ENCODE data around the gene NDE1. TPM values are rescaled to one million over a fixed set of nuclear protein-coding genes. Genes with fewer than 3 reads are reported as not detected.

NDE1 gene
- total RNA-seq, 1 experiment from 2014 or later: 60.7 TPM

GRCh38 chr16:15616012-15616411 lies 34.0 kb upstream of the NDE1 start:
- no peak for TF ChIP-seq CTCF (IDR thresholded peaks at IDR 0.05; ENCODE audit: insufficient read depth in 1 of 2, low read depth in 1 of 2, low read length in 1 of 2, severe bottlenecking in 1 of 2, unreplicated experiment in 1 of 2)
- Histone ChIP-seq H3K4me1 (peaks cover 27% of the 10 kb centered on the region), H3K4me3 (ENCODE audit: low read depth, low read length) (no peak overlapping the region), H3K9me3 (peaks cover 4% of the 10 kb centered on the region; the same call in 1 of the 2 replicates), H3K27me3 (replicated peaks; ENCODE audit: control insufficient read depth, insufficient read depth, low read length) (no peaks in the 10 kb centered on the region), H3K36me3 (ENCODE audit: control insufficient read depth, insufficient read depth, low read length) (peaks cover 3% of the 10 kb centered on the region)
- Mint-ChIP-seq H3K9me3 (ENCODE audit: unreplicated experiment) (no peaks in the 10 kb centered on the region), H3K4me1 (ENCODE audit: low read depth, unreplicated experiment) (peaks cover 23% of the 10 kb centered on the region), H3K4me3 (ENCODE audit: unreplicated experiment) (peak overlapping the region; percentile 24), H3K27me3 (ENCODE audit: insufficient read depth, unreplicated experiment) (no peaks in the 10 kb centered on the region), H3K27ac (ENCODE audit: unreplicated experiment) (peak overlapping the region; percentile 87), H3K36me3 (ENCODE audit: insufficient read depth, unreplicated experiment) (peaks cover 14% of the 10 kb centered on the region)
- POLR2A ChIA-PET: interaction anchor here (0.6 kb wide), 1 partner anchor 27 kb away, joined by 3 read pairs; the partner anchor contains the start of gene MARF1
- CTCF ChIA-PET: no interaction called here
- intact Hi-C loops (cut with micrococcal nuclease; ENCODE audit: unreplicated experiment): no loop called here
- no peak for DNase-seq
- BruUV-seq (replicated peaks): no TSS peak

- H3K36me3 ChIP-seq (ENCODE audit: control insufficient read depth, insufficient read depth, low read length): peaks cover 3% of the 10 kb centered on the region
- no peak for DNase-seq
Measured at GRCh38 chr16:15616475-15617165, 33.4 kb upstream of the NDE1 start.

GRCh38 chr16:15617901-15618300 lies 32.1 kb upstream of the NDE1 start:
- ChIA-PET POLR2A (no interaction called here), CTCF (no interaction called here)
- no peak overlapping the region for H3K27ac Mint-ChIP-seq (ENCODE audit: unreplicated experiment)
- intact Hi-C loops (cut with micrococcal nuclease; ENCODE audit: unreplicated experiment): no loop called here
- Histone ChIP-seq H3K27me3 (replicated peaks; ENCODE audit: control insufficient read depth, insufficient read depth, low read length) (no peaks in the 10 kb centered on the region), H3K36me3 (ENCODE audit: control insufficient read depth, insufficient read depth, low read length) (peaks cover 2% of the 10 kb centered on the region), H3K4me3 (ENCODE audit: low read depth, low read length) (no peak overlapping the region), H3K4me1 (peaks cover 24% of the 10 kb centered on the region), H3K9me3 (peaks cover 4% of the 10 kb centered on the region; the same call in 1 of the 2 replicates)
- no peaks in the 10 kb centered on the region for H3K27me3 Mint-ChIP-seq (ENCODE audit: insufficient read depth, unreplicated experiment)
- no peaks in the 10 kb centered on the region for H3K9me3 Mint-ChIP-seq (ENCODE audit: unreplicated experiment)
- H3K36me3 Mint-ChIP-seq (ENCODE audit: insufficient read depth, unreplicated experiment): peaks cover 17% of the 10 kb centered on the region
- H3K4me1 Mint-ChIP-seq (ENCODE audit: low read depth, unreplicated experiment): peaks cover 23% of the 10 kb centered on the region
- BruUV-seq (replicated peaks): no TSS peak
- TF ChIP-seq CTCF (IDR thresholded peaks at IDR 0.05; ENCODE audit: insufficient read depth in 1 of 2, low read depth in 1 of 2, low read length in 1 of 2, severe bottlenecking in 1 of 2, unreplicated experiment in 1 of 2): no peak
- DNase-seq: no peak
- H3K4me3 Mint-ChIP-seq (ENCODE audit: unreplicated experiment): no peak overlapping the region

More at GRCh38 chr16:15616475-15617165, 33.4 kb upstream of the NDE1 start:
- Mint-ChIP-seq H3K4me1 (ENCODE audit: low read depth, unreplicated experiment) (peaks cover 23% of the 10 kb centered on the region), H3K4me3 (ENCODE audit: unreplicated experiment) (no peak overlapping the region), H3K36me3 (ENCODE audit: insufficient read depth, unreplicated experiment) (peaks cover 15% of the 10 kb centered on the region), H3K9me3 (ENCODE audit: unreplicated experiment) (no peaks in the 10 kb centered on the region), H3K27ac (ENCODE audit: unreplicated experiment) (no peak overlapping the region), H3K27me3 (ENCODE audit: insufficient read depth, unreplicated experiment) (no peaks in the 10 kb centered on the region)
- intact Hi-C loops (cut with micrococcal nuclease; ENCODE audit: unreplicated experiment): no loop called here
- Histone ChIP-seq H3K9me3 (peaks cover 4% of the 10 kb centered on the region; the same call in 1 of the 2 replicates), H3K27me3 (replicated peaks; ENCODE audit: control insufficient read depth, insufficient read depth, low read length) (no peaks in the 10 kb centered on the region), H3K4me1 (peaks cover 27% of the 10 kb centered on the region), H3K4me3 (ENCODE audit: low read depth, low read length) (no peak overlapping the region)
- ChIA-PET CTCF (no interaction called here), POLR2A (no interaction called here)
- no TSS peak for BruUV-seq (replicated peaks)
- TF ChIP-seq CTCF (IDR thresholded peaks at IDR 0.05; ENCODE audit: insufficient read depth in 1 of 2, low read depth in 1 of 2, low read length in 1 of 2, severe bottlenecking in 1 of 2, unreplicated experiment in 1 of 2): no peak

All from Caco-2 (cell line).